Stimulated activated CD8-positive, alpha-beta memory T cell treated with anti-CD3 and anti-CD28 coated beads, Interleukin-12 subunit alpha, Interleukin-12 subunit beta, amount 100 ng/mL, for 24 hours (primary cell): ENCODE results near the gene MFSD12.
A peak's percentile ranks its signal among the peaks of the same experiment; 100 is the strongest.

ENCODE experiments used
- DNase-seq: peaks from one replicate; pipeline ENCODE4 v3.0.0-alpha.2; 2020; ENCODE audit errors: extremely low read depth

The MFSD12 gene

DNA sequence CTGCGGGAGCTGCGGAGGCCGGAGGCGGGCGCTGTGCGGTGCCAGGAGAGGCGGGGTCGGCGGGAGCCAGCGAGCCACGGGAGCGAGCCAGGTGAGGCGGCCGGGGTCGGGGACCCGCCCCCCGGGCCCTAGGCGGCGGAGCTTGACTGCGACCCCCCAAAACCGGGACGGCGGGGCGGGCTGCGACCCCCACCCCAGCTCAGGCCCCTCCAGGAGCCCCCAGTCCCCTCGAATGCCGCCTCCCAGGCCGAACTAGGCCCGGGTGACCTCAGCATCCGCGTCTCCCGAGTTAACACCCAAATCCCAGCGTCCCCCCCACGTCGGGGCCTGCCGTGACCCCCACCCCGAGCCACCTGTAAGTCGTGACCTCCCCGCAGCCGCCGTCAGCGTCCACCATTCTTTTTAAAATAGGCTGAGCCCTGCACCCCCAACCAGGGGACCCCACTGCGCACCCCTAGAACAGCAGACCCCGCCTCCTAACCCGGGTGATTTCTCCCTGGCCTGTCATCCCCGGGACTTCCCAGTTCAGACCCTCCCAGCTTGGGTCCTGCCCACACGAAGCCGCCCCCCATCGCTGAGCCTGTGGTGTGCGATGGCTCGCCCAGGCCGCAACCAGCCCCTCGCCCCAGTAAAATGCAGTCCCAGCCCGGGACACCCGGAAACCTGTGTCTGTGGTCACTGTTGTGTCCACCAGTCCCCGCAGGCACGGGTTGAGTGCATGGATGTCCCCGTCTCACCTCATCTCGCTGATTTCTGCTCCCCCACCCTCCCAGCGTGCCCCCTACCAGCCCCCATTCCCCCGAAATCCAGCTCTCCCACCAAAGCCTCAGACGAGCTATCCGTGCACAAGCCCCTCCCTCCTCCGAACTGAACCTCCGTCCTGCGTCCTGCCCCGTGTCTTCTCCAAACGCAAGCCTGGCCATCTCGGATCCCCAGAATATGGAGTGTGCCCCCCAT is 50.7 kb downstream of the MFSD12 start:
- DNase-seq = no peak

DNA sequence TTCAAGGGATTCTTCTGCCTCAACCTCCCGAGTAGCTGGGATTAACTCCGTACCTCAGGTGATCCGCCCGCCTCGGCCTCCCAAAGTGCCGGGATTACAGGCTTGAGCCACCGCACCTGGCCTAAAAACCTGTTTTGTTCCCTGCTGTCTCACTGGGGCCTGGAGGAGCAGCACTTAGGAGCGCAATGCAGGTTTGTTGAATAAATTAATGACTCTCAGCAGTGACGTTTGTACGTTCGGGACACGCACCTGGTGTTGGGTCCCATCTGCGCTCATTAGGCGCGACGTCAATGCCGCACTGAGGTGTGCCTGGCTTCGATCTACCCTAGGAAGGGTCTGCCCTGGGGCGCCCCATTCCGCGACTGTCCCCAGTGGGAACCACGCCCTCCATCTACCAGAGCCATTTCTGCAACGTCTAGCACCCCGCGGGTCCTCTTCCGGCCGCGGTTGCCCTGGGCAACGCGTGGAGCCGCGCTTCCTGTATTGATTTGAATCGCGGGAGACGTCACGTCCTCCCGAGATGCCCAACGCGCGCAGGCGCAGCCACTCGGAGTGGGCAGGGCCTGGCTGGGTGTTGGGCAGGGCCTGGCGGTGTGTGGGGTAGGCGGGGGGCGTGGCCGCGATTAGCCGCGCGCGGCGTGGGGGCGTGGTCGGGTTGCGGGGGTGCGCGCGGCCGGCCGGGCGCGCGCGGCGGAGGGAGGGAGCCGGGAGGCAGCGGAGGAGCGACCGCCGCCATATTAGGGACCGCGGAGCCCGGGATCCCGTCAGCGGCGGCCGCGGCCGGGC is 51.6 kb downstream of the MFSD12 start, which contains the start of gene FZR1:
Gene FZR1, plus strand, starts transcription at position 714 of the 786 bp plus-strand sequence. CDS start 16,679 bp downstream, outside the sequence.
- DNase-seq = peak; percentile 96

- DNase-seq = no peak
Measured at GRCh38 chr19:3504735-3505134, 52.7 kb downstream of the MFSD12 start.

- DNase-seq = no peak
Measured at GRCh38 chr19:3503036-3503572, 54.3 kb downstream of the MFSD12 start.

DNA sequence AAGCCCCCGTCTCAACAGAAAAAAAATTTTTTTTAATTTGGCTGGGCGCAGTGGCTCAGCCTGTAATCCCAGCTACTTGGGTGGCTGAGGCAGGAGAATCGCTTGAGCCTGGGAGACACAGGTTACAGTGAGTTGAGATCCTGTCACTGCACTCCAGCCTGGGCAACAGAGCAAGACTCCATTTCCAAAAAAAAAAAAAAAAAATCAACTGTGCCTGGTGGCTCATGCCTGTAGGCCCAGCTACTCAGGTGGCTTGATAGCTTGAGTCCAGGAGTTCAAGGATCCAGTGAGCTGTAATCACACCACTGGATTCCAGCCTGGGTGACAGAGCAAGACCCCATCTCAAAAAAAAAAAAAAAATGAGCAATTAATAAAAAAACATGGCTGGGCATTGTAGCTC is 55.6 kb downstream of the MFSD12 start:
- DNase-seq = no peak

- peak; percentile 90 for DNase-seq
Measured at GRCh38 chr19:3500429-3501101, 56.8 kb downstream of the MFSD12 start, which contains the start of gene DOHH. DOHH (minus strand) TSS chr19:3500674; CDS start chr19:3496814, 3,860 bp downstream.

GRCh38 chr19:3499738-3500428 is 57.5 kb downstream of the MFSD12 start:
- DNase-seq = no peak

GRCh38 chr19:3497757-3498520 is 59.4 kb downstream of the MFSD12 start:
- no peak for DNase-seq

- DNase-seq = no peak
Measured at GRCh38 chr19:3496392-3497273, 60.8 kb downstream of the MFSD12 start.

GRCh38 chr19:3494559-3494958 is 62.8 kb downstream of the MFSD12 start:
- no peak for DNase-seq
